ENCODE measurements around the gene HECTD2.
"Not testable (repeated sequence)": the region's sequence is repeated elsewhere in the genome, so short reads cannot be mapped to it uniquely, and the experiment has no call there.

Gene HECTD2

GRCh38 chr10:91416339-91416855 lies 6.3 kb downstream of the HECTD2 start:
- Histone ChIP-seq H3K36me3 (ENCODE audit: control insufficient read depth, insufficient read depth, low read length, severe bottlenecking) (no peaks in the 10 kb centered on the region), H3K9me3 (ENCODE audit: control insufficient read depth, low read length) (no peaks in the 10 kb centered on the region), H3K4me1 (ENCODE audit: control insufficient read depth, insufficient read depth, low read length) (peaks cover 35% of the 10 kb centered on the region), H3K9ac (ENCODE audit: low read length) (no peak overlapping the region), H3K4me3 (ENCODE audit: low read length) (no peak overlapping the region), H3K27me3 (replicated peaks; ENCODE audit: control insufficient read depth, insufficient read depth, low read length) (no peaks in the 10 kb centered on the region)
- no peak for DNase-seq (ENCODE audit: low read depth)

- Histone ChIP-seq H3K27me3 (replicated peaks; ENCODE audit: control insufficient read depth, insufficient read depth, low read length) (no peaks in the 10 kb centered on the region), H3K36me3 (ENCODE audit: control insufficient read depth, insufficient read depth, low read length, severe bottlenecking) (no peaks in the 10 kb centered on the region), H3K4me3 (ENCODE audit: low read length) (no peak overlapping the region), H3K9me3 (ENCODE audit: control insufficient read depth, low read length) (no peaks in the 10 kb centered on the region), H3K9ac (ENCODE audit: low read length) (no peak overlapping the region), H3K4me1 (ENCODE audit: control insufficient read depth, insufficient read depth, low read length) (peaks cover 27% of the 10 kb centered on the region)
- DNase-seq (ENCODE audit: low read depth) = no peak
These were observed 8.3 kb downstream of the HECTD2 start for GRCh38 chr10:91418416-91418815.

- H3K27me3 ChIP-seq (replicated peaks; ENCODE audit: control insufficient read depth, insufficient read depth, low read length) = no peaks in the 10 kb centered on the region
- peaks cover 11% of the 10 kb centered on the region for H3K4me1 ChIP-seq (ENCODE audit: control insufficient read depth, insufficient read depth, low read length)
- no peaks in the 10 kb centered on the region for H3K36me3 ChIP-seq (ENCODE audit: control insufficient read depth, insufficient read depth, low read length, severe bottlenecking)
- H3K4me3 ChIP-seq (ENCODE audit: low read length) = no peak overlapping the region
- no peaks in the 10 kb centered on the region for H3K9me3 ChIP-seq (ENCODE audit: control insufficient read depth, low read length)
- DNase-seq (ENCODE audit: low read depth) = peak; percentile 53
- H3K9ac ChIP-seq (ENCODE audit: low read length) = no peak overlapping the region
These were observed 10.7 kb downstream of the HECTD2 start for GRCh38 chr10:91420868-91421267.

- no peak overlapping the region for H3K9ac ChIP-seq (ENCODE audit: low read length)
- H3K27me3 ChIP-seq (replicated peaks; ENCODE audit: control insufficient read depth, insufficient read depth, low read length) = no peaks in the 10 kb centered on the region
- H3K4me3 ChIP-seq (ENCODE audit: low read length) = no peak overlapping the region
- H3K36me3 ChIP-seq (ENCODE audit: control insufficient read depth, insufficient read depth, low read length, severe bottlenecking) = no peaks in the 10 kb centered on the region
- DNase-seq (ENCODE audit: low read depth) = no peak
- H3K4me1 ChIP-seq (ENCODE audit: control insufficient read depth, insufficient read depth, low read length) = peaks cover 3% of the 10 kb centered on the region
- H3K9me3 ChIP-seq (ENCODE audit: control insufficient read depth, low read length) = no peaks in the 10 kb centered on the region
These were observed 12.8 kb downstream of the HECTD2 start for GRCh38 chr10:91422915-91423314.

- H3K4me3 ChIP-seq (ENCODE audit: low read length) = no peak overlapping the region
- no peaks in the 10 kb centered on the region for H3K9me3 ChIP-seq (ENCODE audit: control insufficient read depth, low read length)
- H3K27me3 ChIP-seq (replicated peaks; ENCODE audit: control insufficient read depth, insufficient read depth, low read length) = no peaks in the 10 kb centered on the region
- no peak overlapping the region for H3K9ac ChIP-seq (ENCODE audit: low read length)
- no peaks in the 10 kb centered on the region for H3K36me3 ChIP-seq (ENCODE audit: control insufficient read depth, insufficient read depth, low read length, severe bottlenecking)
- H3K4me1 ChIP-seq (ENCODE audit: control insufficient read depth, insufficient read depth, low read length) = peaks cover 3% of the 10 kb centered on the region
- no peak for DNase-seq (ENCODE audit: low read depth)
These were observed 13.9 kb downstream of the HECTD2 start for GRCh38 chr10:91424016-91424415.

- Histone ChIP-seq H3K27me3 (replicated peaks; ENCODE audit: control insufficient read depth, insufficient read depth, low read length) (no peaks in the 10 kb centered on the region), H3K9me3 (ENCODE audit: control insufficient read depth, low read length) (no peaks in the 10 kb centered on the region), H3K4me1 (ENCODE audit: control insufficient read depth, insufficient read depth, low read length) (no peaks in the 10 kb centered on the region), H3K36me3 (ENCODE audit: control insufficient read depth, insufficient read depth, low read length, severe bottlenecking) (peaks cover 12% of the 10 kb centered on the region), H3K4me3 (ENCODE audit: low read length) (no peak overlapping the region), H3K9ac (ENCODE audit: low read length) (no peak overlapping the region)
- no peak for DNase-seq (ENCODE audit: low read depth)
These were observed 22.0 kb downstream of the HECTD2 start for GRCh38 chr10:91432175-91432574.

- DNase-seq (ENCODE audit: low read depth) = no peak
- Histone ChIP-seq H3K27me3 (replicated peaks; ENCODE audit: control insufficient read depth, insufficient read depth, low read length) (no peaks in the 10 kb centered on the region), H3K9me3 (ENCODE audit: control insufficient read depth, low read length) (no peaks in the 10 kb centered on the region), H3K4me1 (ENCODE audit: control insufficient read depth, insufficient read depth, low read length) (no peaks in the 10 kb centered on the region), H3K9ac (ENCODE audit: low read length) (no peak overlapping the region), H3K4me3 (ENCODE audit: low read length) (no peak overlapping the region), H3K36me3 (ENCODE audit: control insufficient read depth, insufficient read depth, low read length, severe bottlenecking) (peaks cover 19% of the 10 kb centered on the region)
These were observed 23.5 kb downstream of the HECTD2 start for GRCh38 chr10:91433620-91434019.

GRCh38 chr10:91434041-91434440 lies 23.9 kb downstream of the HECTD2 start:
- peaks cover 19% of the 10 kb centered on the region for H3K36me3 ChIP-seq (ENCODE audit: control insufficient read depth, insufficient read depth, low read length, severe bottlenecking)
- no peaks in the 10 kb centered on the region for H3K4me1 ChIP-seq (ENCODE audit: control insufficient read depth, insufficient read depth, low read length)
- no peak for DNase-seq (ENCODE audit: low read depth)
- no peak overlapping the region for H3K9ac ChIP-seq (ENCODE audit: low read length)
- H3K27me3 ChIP-seq (replicated peaks; ENCODE audit: control insufficient read depth, insufficient read depth, low read length) = no peaks in the 10 kb centered on the region
- no peak overlapping the region for H3K4me3 ChIP-seq (ENCODE audit: low read length)
- H3K9me3 ChIP-seq (ENCODE audit: control insufficient read depth, low read length) = no peaks in the 10 kb centered on the region

- Histone ChIP-seq H3K4me3 (ENCODE audit: low read length) (no peak overlapping the region), H3K4me1 (ENCODE audit: control insufficient read depth, insufficient read depth, low read length) (no peaks in the 10 kb centered on the region), H3K9me3 (ENCODE audit: control insufficient read depth, low read length) (no peaks in the 10 kb centered on the region), H3K27me3 (replicated peaks; ENCODE audit: control insufficient read depth, insufficient read depth, low read length) (no peaks in the 10 kb centered on the region), H3K36me3 (ENCODE audit: control insufficient read depth, insufficient read depth, low read length, severe bottlenecking) (peaks cover 19% of the 10 kb centered on the region), H3K9ac (ENCODE audit: low read length) (no peak overlapping the region)
- no peak for DNase-seq (ENCODE audit: low read depth)
These were observed 25.1 kb downstream of the HECTD2 start for GRCh38 chr10:91435241-91435640.

GRCh38 chr10:91438228-91438627 lies 28.1 kb downstream of the HECTD2 start:
- DNase-seq (ENCODE audit: low read depth); H3K4me1 ChIP-seq (ENCODE audit: control insufficient read depth, insufficient read depth, low read length); H3K27me3 ChIP-seq (replicated peaks; ENCODE audit: control insufficient read depth, insufficient read depth, low read length): not testable (repeated sequence)

GRCh38 chr10:91444211-91445182 lies 34.4 kb downstream of the HECTD2 start:
- H3K27me3 ChIP-seq (replicated peaks; ENCODE audit: control insufficient read depth, insufficient read depth, low read length) = no peaks in the 10 kb centered on the region
- H3K36me3 ChIP-seq (ENCODE audit: control insufficient read depth, insufficient read depth, low read length, severe bottlenecking) = peaks cover 3% of the 10 kb centered on the region
- DNase-seq (ENCODE audit: low read depth) = no peak
- no peaks in the 10 kb centered on the region for H3K9me3 ChIP-seq (ENCODE audit: control insufficient read depth, low read length)
- no peak overlapping the region for H3K4me3 ChIP-seq (ENCODE audit: low read length)
- no peaks in the 10 kb centered on the region for H3K4me1 ChIP-seq (ENCODE audit: control insufficient read depth, insufficient read depth, low read length)
- no peak overlapping the region for H3K9ac ChIP-seq (ENCODE audit: low read length)

More at GRCh38 chr10:91438228-91438627, 28.1 kb downstream of the HECTD2 start:
- peaks cover 19% of the 10 kb centered on the region for H3K36me3 ChIP-seq (ENCODE audit: control insufficient read depth, insufficient read depth, low read length, severe bottlenecking)
- H3K9me3 ChIP-seq (ENCODE audit: control insufficient read depth, low read length); H3K9ac ChIP-seq (ENCODE audit: low read length); H3K4me3 ChIP-seq (ENCODE audit: low read length): not testable (repeated sequence)

Measured in adipocyte (in vitro differentiated cells).